Adipocyte (in vitro differentiated cells): ENCODE results near the gene NFE2L2.
A peak's percentile ranks its signal among the peaks of the same experiment; 100 is the strongest.
"Not testable (repeated sequence)": the region's sequence is repeated elsewhere in the genome, so short reads cannot be mapped to it uniquely, and the experiment has no call there.

ENCODE experiments used
- DNase-seq: peaks from one replicate; pipeline ENCODE4 v3.0.0-alpha.2; 2015; ENCODE audit warnings: low read depth
- H3K27me3 ChIP-seq: replicated peaks from 2 replicates; pipeline ENCODE4 v1.7.0; 2013; ENCODE audit warnings: mild to moderate bottlenecking, low read length, moderate library complexity; ENCODE audit not compliant: control insufficient read depth, insufficient read depth
- H3K36me3 ChIP-seq: 2 replicates; pipeline ENCODE4 v1.7.0; 2013; ENCODE audit warnings: low read length, mild to moderate bottlenecking, moderate library complexity; ENCODE audit not compliant: control insufficient read depth, insufficient read depth, severe bottlenecking
- H3K4me1 ChIP-seq: 2 replicates; pipeline ENCODE4 v1.7.0; 2013; ENCODE audit warnings: mild to moderate bottlenecking, low read length, moderate library complexity; ENCODE audit not compliant: control insufficient read depth, insufficient read depth
- H3K4me3 ChIP-seq: 2 replicates; pipeline ENCODE4 v1.7.0; 2013; ENCODE audit warnings: mild to moderate bottlenecking, low read length, moderate library complexity
- H3K9ac ChIP-seq: 2 replicates; pipeline ENCODE4 v1.7.0; 2013; ENCODE audit warnings: mild to moderate bottlenecking, low read length, moderate library complexity
- H3K9me3 ChIP-seq: 2 replicates; pipeline ENCODE4 v1.7.0; 2013; ENCODE audit warnings: mild to moderate bottlenecking, low read length, moderate library complexity; ENCODE audit not compliant: control insufficient read depth

Gene NFE2L2

DNA sequence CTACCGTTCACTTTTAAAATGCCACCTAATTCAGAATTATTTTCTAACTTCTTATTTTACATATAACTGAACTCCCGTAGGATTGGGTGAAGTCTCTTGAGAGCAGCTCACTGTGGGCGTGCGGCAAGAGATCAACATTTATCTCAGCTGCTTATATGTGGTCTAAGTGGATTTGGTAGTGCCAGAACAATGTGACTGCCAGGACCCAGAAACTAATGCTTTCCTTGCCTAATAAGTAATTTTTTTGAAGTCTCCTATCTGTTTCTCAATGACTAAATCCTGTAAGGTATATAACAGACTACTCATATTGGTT lies 11.2 kb upstream of the NFE2L2 start:
- H3K9ac ChIP-seq: peak overlapping the region; percentile 81
- no peaks in the 10 kb centered on the region for H3K36me3 ChIP-seq
- no peaks in the 10 kb centered on the region for H3K9me3 ChIP-seq
- H3K4me3 ChIP-seq: peak overlapping the region; percentile 73
- H3K27me3 ChIP-seq: no peaks in the 10 kb centered on the region
- no peak for DNase-seq
- H3K4me1 ChIP-seq: peaks cover 38% of the 10 kb centered on the region

DNA sequence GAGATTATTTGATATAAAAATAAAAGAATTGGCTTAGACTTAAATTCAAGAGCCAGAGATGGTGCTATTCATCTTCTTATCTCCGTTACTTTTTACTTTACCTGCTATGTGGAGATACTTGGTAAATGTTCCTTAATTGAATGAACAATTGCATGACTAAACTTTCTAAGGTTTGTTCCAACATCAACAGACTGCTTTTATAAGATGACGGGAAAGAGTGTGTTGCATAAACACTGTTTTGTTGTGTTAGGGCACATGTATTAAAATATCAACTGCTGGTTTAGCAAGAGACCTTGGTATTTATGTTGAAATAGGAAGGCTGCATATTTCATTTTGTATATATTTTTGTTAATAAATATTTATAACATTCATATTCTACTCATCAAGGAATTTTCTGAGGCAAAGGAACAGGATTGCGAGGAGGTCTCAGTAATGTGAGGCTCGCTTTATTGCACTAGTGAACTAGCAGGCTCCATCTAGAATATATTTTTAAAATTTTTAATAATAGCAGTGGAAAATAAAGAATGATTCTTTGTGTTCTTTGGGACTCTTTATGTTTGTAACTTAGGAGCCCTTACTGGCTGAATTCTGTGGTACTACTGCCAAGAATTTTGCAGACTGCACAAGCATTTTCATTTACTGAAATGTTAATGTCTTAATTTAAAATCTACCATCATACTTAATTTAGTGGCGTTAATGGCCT lies 10.7 kb upstream of the NFE2L2 start:
- no peaks in the 10 kb centered on the region for H3K27me3 ChIP-seq
- peak; percentile 91 for DNase-seq
- H3K4me3 ChIP-seq: peak overlapping the region; percentile 73
- no peaks in the 10 kb centered on the region for H3K36me3 ChIP-seq
- H3K9ac ChIP-seq: peak overlapping the region; percentile 81
- H3K9me3 ChIP-seq: no peaks in the 10 kb centered on the region
- H3K4me1 ChIP-seq: peaks cover 38% of the 10 kb centered on the region

GRCh38 chr2:177273408-177273807 lies 8.9 kb upstream of the NFE2L2 start:
- H3K27me3 ChIP-seq: no peaks in the 10 kb centered on the region

GRCh38 chr2:177272765-177273164 lies 8.2 kb upstream of the NFE2L2 start:
- no peak for DNase-seq
- H3K36me3 ChIP-seq: no peaks in the 10 kb centered on the region
- H3K27me3 ChIP-seq: no peaks in the 10 kb centered on the region
- H3K9ac ChIP-seq: peak overlapping the region; percentile 38
- H3K4me1 ChIP-seq: peaks cover 33% of the 10 kb centered on the region
- H3K9me3 ChIP-seq: no peaks in the 10 kb centered on the region
- peak overlapping the region; percentile 68 for H3K4me3 ChIP-seq

More at GRCh38 chr2:177273408-177273807, 8.9 kb upstream of the NFE2L2 start:
- Histone ChIP-seq H3K9me3 (no peaks in the 10 kb centered on the region), H3K36me3 (no peaks in the 10 kb centered on the region), H3K4me3 (peak overlapping the region; percentile 68), H3K4me1 (peaks cover 33% of the 10 kb centered on the region), H3K9ac (peak overlapping the region; percentile 38)
- peak; percentile 30 for DNase-seq

DNA sequence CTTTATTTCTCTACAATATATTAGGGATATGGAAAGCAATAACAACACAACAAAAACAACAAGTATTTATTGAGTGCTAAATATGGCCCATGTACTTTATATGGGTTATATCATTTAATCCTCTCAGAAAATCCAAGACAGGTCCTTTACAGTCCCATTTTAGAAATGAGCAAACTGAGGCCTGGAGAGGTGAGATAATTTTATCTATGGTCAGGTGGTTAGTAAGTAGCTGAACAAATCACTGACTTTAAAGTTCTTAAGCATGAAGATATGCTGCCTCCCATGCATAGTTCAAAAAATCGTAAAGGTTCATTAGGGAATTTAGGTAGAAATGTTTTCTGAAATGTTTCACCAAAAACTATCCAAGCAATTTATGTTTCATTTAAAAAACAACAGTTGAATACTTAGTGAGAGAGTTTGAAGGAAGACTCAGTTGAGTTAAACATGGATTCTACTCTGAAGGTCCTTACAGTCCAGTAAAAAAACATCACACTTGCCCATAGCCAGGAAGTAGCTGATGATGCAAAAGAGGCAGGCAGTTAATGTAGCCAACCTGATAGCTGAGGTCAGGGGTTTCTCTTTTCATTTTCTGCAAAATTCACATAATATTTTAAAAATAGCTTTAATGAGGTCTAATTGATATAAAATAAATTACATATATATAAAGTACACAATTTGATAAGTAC lies 7.6 kb upstream of the NFE2L2 start:
- H3K36me3 ChIP-seq: no peaks in the 10 kb centered on the region
- no peak overlapping the region for H3K4me3 ChIP-seq
- H3K27me3 ChIP-seq: no peaks in the 10 kb centered on the region
- peaks cover 33% of the 10 kb centered on the region for H3K4me1 ChIP-seq
- no peak for DNase-seq
- no peak overlapping the region for H3K9ac ChIP-seq
- no peaks in the 10 kb centered on the region for H3K9me3 ChIP-seq

GRCh38 chr2:177270531-177270930 lies 6.0 kb upstream of the NFE2L2 start:
- H3K9ac ChIP-seq: no peak overlapping the region
- no peaks in the 10 kb centered on the region for H3K27me3 ChIP-seq
- no peaks in the 10 kb centered on the region for H3K9me3 ChIP-seq
- H3K4me3 ChIP-seq: no peak overlapping the region
- no peaks in the 10 kb centered on the region for H3K36me3 ChIP-seq
- no peak for DNase-seq
- H3K4me1 ChIP-seq: peaks cover 42% of the 10 kb centered on the region

DNA sequence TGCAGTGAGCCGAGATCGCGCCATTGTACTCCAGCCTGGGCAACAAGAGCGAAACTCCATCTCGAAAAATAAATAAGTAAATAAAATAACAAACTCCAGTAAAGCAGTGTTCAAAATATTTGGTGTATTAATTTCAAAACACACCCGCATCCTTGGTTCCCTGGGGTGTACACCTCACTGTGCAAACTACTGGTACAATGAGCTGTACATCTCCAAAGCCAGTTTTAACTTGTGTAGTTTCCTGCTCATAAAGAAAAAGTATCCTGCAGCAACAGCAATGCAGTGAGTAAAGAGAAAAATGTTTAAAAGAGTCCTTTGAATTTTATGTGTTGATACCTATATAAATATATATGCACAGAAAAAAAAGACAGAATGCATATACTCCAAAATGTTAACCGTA lies 4.4 kb upstream of the NFE2L2 start:
- Histone ChIP-seq H3K4me3 (no peak overlapping the region), H3K36me3 (no peaks in the 10 kb centered on the region), H3K9me3 (no peaks in the 10 kb centered on the region), H3K9ac (no peak overlapping the region), H3K4me1 (peaks cover 30% of the 10 kb centered on the region), H3K27me3 (no peaks in the 10 kb centered on the region)
- no peak for DNase-seq

DNA sequence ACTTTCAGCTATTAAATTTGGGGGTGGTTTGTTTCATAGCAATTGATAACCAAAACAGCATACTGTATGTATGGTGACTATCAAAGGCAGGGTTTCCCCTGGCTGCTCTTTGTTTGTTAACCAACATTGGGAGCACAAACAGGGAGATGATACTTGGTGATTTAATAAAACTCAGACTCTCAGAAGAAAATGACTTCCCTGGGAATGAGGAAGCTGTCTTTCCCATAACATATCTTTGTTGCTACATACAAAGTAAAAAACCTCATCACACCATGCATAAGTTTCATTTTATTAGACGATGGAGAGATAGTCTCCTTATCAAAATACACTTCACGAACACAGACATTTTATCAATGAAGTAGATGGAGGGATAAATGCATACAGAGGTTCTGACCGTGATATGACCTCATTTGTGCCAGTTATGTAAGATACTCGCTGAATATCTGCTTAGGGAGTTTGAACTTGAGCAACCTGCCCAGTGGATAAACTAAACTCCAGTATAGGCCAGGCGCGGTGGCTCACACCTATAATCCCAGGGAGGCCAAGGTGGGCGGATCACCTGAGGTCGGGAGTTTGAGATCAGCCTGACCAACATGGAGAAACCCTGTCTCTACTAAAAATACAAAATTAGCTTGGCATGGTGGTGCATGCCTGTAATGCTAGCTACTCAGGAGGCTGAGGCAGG lies 3.8 kb upstream of the NFE2L2 start:
- no peaks in the 10 kb centered on the region for H3K36me3 ChIP-seq
- H3K9ac ChIP-seq: no peak overlapping the region
- H3K4me3 ChIP-seq: no peak overlapping the region
- peaks cover 25% of the 10 kb centered on the region for H3K4me1 ChIP-seq
- H3K27me3 ChIP-seq: no peaks in the 10 kb centered on the region
- no peak for DNase-seq
- H3K9me3 ChIP-seq: no peaks in the 10 kb centered on the region

GRCh38 chr2:177266955-177267354 lies 2.4 kb upstream of the NFE2L2 start:
- not testable (repeated sequence) for H3K27me3 ChIP-seq, H3K4me3 ChIP-seq, DNase-seq, H3K9me3 ChIP-seq, H3K36me3 ChIP-seq
- H3K4me1 ChIP-seq: peaks cover 17% of the 10 kb centered on the region
- peak overlapping the region; percentile 42 for H3K9ac ChIP-seq

DNA sequence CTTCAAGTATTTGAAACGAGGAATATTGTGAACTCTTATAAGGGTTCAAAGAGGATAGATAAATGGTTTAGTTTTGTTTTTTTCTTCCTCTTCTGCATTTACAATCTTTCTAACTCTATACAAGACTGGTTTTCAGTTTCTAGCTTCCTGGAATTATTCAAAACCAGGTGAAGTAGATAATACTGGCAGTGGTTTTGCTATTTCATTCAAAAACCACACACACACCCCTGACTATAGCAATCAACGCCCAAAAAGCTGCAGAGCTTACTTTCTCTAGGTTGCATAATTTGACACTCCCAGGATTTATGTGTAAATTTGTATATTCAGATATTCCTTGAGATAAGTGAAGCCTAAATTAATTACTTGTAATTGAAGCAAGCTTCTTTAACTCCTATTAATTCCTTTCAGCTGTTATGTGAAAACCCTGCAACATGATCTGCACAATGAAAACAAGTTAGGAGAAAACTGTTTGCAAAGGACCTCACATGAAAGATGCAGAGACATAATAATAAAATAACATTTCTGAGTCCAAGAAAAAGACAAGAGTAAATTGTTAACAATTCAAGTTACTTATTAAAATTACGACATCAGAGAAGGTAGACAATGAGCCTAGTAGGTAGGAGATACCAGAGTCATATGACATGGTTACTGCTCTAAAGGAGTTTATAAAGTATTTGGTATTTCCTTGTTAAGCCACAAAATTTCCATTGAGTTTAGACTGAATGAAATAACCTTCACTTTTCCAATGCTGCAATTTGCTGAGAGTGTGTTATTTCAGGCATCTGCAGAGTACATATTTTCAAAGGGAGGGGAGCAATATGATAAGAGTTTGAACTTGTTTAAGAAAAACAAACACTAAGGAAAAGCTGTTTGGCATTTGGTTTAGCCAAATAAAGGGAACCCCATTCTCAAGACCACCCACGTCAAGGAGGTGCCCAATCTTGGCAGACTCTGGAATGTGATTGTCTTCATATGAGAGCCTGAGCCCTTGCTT lies 1.6 kb upstream of the NFE2L2 start:
- H3K4me3 ChIP-seq: peak overlapping the region; percentile 93

More for the DNA sequence above, 1.6 kb upstream of the NFE2L2 start:
- Histone ChIP-seq H3K4me1 (peaks cover 25% of the 10 kb centered on the region), H3K9ac (peak overlapping the region; percentile 99), H3K9me3 (no peaks in the 10 kb centered on the region), H3K36me3 (no peaks in the 10 kb centered on the region), H3K27me3 (no peaks in the 10 kb centered on the region)
- DNase-seq: peak; percentile 80
